Measurements from ENCODE around the gene MYL6. TPM values are rescaled to one million over a fixed set of nuclear protein-coding genes. Genes with fewer than 3 reads are reported as not detected.
A peak's percentile ranks its signal among the peaks of the same experiment; 100 is the strongest.

MYL6 gene
- total RNA-seq, 1 experiment from 2014 or later: 932 TPM

- TF ChIP-seq ERG (CRISPR knock-in tag; IDR thresholded peaks at IDR 0.05) (peak; percentile 95; the same call in 1 of the 2 replicates), TP53 (CRISPR knock-in tag; IDR thresholded peaks at IDR 0.05) (no peak), ZBTB21 (CRISPR knock-in tag; IDR thresholded peaks at IDR 0.05; ENCODE audit: borderline replicate concordance) (peak; percentile 76; the same call in 1 of the 2 replicates), RORB (CRISPR knock-in tag; IDR thresholded peaks at IDR 0.05) (no peak; the same call in 1 of the 2 replicates), ZSCAN18 (CRISPR knock-in tag; IDR thresholded peaks at IDR 0.05) (no peak), HMGA2 (CRISPR knock-in tag; IDR thresholded peaks at IDR 0.05) (peak; percentile 45), GRHL2 (CRISPR knock-in tag; IDR thresholded peaks at IDR 0.05; ENCODE audit: insufficient replicate concordance, severe bottlenecking) (no peak), ZNF423 (CRISPR knock-in tag; IDR thresholded peaks at IDR 0.05) (no peak), CREM (CRISPR knock-in tag; IDR thresholded peaks at IDR 0.05) (peak; percentile 44; the same call in 1 of the 2 replicates), NFE2L1 (CRISPR knock-in tag; IDR thresholded peaks at IDR 0.05) (peak; percentile 89), IRF1 (CRISPR knock-in tag; IDR thresholded peaks at IDR 0.05) (peak; percentile 38; the same call in 1 of the 2 replicates), ATF3 (CRISPR knock-in tag; conservative IDR thresholded peaks at IDR 0.05) (0 out of 2 replicates have a peak, but pooled peaks have one; percentile 33), FOXJ3 (CRISPR knock-in tag; IDR thresholded peaks at IDR 0.05; ENCODE audit: borderline replicate concordance) (no peak), ZNF532 (CRISPR knock-in tag; IDR thresholded peaks at IDR 0.05; ENCODE audit: borderline replicate concordance) (peak; percentile 97), SMAD4 (CRISPR knock-in tag; IDR thresholded peaks at IDR 0.05) (no peak), EMX1 (CRISPR knock-in tag; IDR thresholded peaks at IDR 0.05) (peak; percentile 94), ZNF512 (CRISPR knock-in tag; IDR thresholded peaks at IDR 0.05; ENCODE audit: borderline replicate concordance) (no peak), NR3C1 (CRISPR knock-in tag; conservative IDR thresholded peaks at IDR 0.05; ENCODE audit: low read depth) (no peak), NFATC4 (CRISPR knock-in tag; IDR thresholded peaks at IDR 0.05) (peak; percentile 96), NR1H2 (CRISPR knock-in tag; IDR thresholded peaks at IDR 0.05) (no peak), IRF2 (CRISPR knock-in tag; IDR thresholded peaks at IDR 0.05; ENCODE audit: borderline replicate concordance, low read depth) (no peak), STAT6 (CRISPR knock-in tag; conservative IDR thresholded peaks at IDR 0.05; ENCODE audit: low read depth) (no peak), ZNF425 (CRISPR knock-in tag; conservative IDR thresholded peaks at IDR 0.05) (peak; percentile 87; the same call in 1 of the 2 replicates)
Observed at GRCh38 chr12:56158029-56158925, at the start of gene MYL6 (continued).
